GM12878 (cell line): ENCODE data around the gene VMP1. TPM values are rescaled to one million over a fixed set of nuclear protein-coding genes. Genes with fewer than 3 reads are reported as not detected.
"Not testable (repeated sequence)": the region's sequence is repeated elsewhere in the genome, so short reads cannot be mapped to it uniquely, and the experiment has no call there.

Experiments used
- ATAC-seq: fragments of 200-7000 bp; cut with Tn5 transposase; 3 replicates; pipeline ENCODE4 v1.9.1; 2020; ENCODE audit warnings: mild to moderate bottlenecking, moderate library complexity
- BruUV-seq: library from RNA; stranded (reverse); fragments of 400-500 nt; replicated peaks from 2 replicates; lab custom pipeline; 2021; lab: Mats Ljungman, UMichigan
- CTCF ChIA-PET: fragments of 300-600 bp; sonication (Branson Sonifier 250); formaldehyde crosslinking; extraction: SDS; loops from one replicate; lab custom pipeline; 2021; ENCODE audit warnings: inconsistent platforms; lab: Yijun Ruan, JAX
- POLR2A ChIA-PET: fragments of 350-600 bp; formaldehyde crosslinking; extraction: SDS; loops from one replicate; lab custom pipeline; 2021; ENCODE audit warnings: inconsistent platforms; lab: Charles Lee
- RAD21 ChIA-PET: fragments of 300-600 bp; sonication (Branson Sonifier 250); formaldehyde crosslinking; loops from one replicate; lab custom pipeline; 2023; ENCODE audit warnings: antibody characterized with exemption; ENCODE audit not compliant: unreplicated experiment; lab: Charles Lee
- SMC1A ChIA-PET: fragments of 300-600 bp; sonication (Branson Sonifier 250); formaldehyde crosslinking; loops from one replicate; lab custom pipeline; 2023; ENCODE audit not compliant: unreplicated experiment, uncharacterized antibody; lab: Charles Lee
- DNase-seq: peaks from one replicate; pipeline ENCODE4 v3.0.0-alpha.2; 2011; ENCODE audit warnings: low read depth, low spot score
- FAIRE-seq: peaks from 3 replicates; lab custom pipeline; 2011; peaks lifted over from hg19 to GRCh38; lab: Jason Lieb, UNC
- H2AFZ ChIP-seq: 2 replicates; pipeline ENCODE4 v1.6.0; 2011; ENCODE audit warnings: low read depth, low read length, control low read depth; ENCODE audit not compliant: control insufficient read depth
- H3K27ac ChIP-seq: 2 replicates; pipeline ENCODE4 v1.5.1; 2011; ENCODE audit warnings: control low read depth; ENCODE audit not compliant: control insufficient read depth, insufficient read depth
- H3K27me3 ChIP-seq, 2 experiments: replicated peaks in 1 of 2; 2 replicates each; pipeline versions ENCODE4 v1.6.0 to v1.6.1; 2011; ENCODE audit warnings: low read length in 1 of 2; ENCODE audit not compliant: control insufficient read depth in 2 of 2, insufficient read depth in 2 of 2
- H3K36me3 ChIP-seq, 2 experiments: 2 replicates each; pipeline ENCODE4 v1.5.1; 2011; ENCODE audit warnings: low read length in 1 of 2; ENCODE audit not compliant: control insufficient read depth in 2 of 2, insufficient read depth in 2 of 2
- H3K4me1 ChIP-seq: 2 replicates; pipeline ENCODE4 v1.6.1; 2011; ENCODE audit warnings: mild to moderate bottlenecking, low read length, moderate library complexity, mixed read lengths; ENCODE audit not compliant: control insufficient read depth, insufficient read depth
- H3K4me2 ChIP-seq: 2 replicates; pipeline ENCODE4 v1.6.0; 2011; ENCODE audit warnings: control low read depth; ENCODE audit not compliant: control insufficient read depth, insufficient read depth
- H3K4me3 ChIP-seq: fragments of 200-600 bp; sonication (generic); 2 replicates; pipeline ENCODE4 v1.5.1; 2016
- H3K79me2 ChIP-seq: 2 replicates; pipeline ENCODE4 v1.6.0; 2011; ENCODE audit warnings: low read length; ENCODE audit not compliant: control insufficient read depth, insufficient read depth
- H3K9ac ChIP-seq: 2 replicates; pipeline ENCODE4 v1.8.0; 2011; ENCODE audit warnings: low read length, control low read depth, mixed read lengths; ENCODE audit not compliant: control insufficient read depth, insufficient read depth
- H3K9me3 ChIP-seq: replicated peaks from 3 replicates; pipeline ENCODE4 v1.5.1; 2011; ENCODE audit warnings: mild to moderate bottlenecking, low read length; ENCODE audit not compliant: control insufficient read depth, insufficient read depth
- H4K20me1 ChIP-seq: 2 replicates; pipeline ENCODE4 v1.6.0; 2011; ENCODE audit not compliant: control insufficient read depth, insufficient read depth
- CHD4 ChIP-seq: fragments of 200-600 bp; sonication (generic); IDR thresholded peaks from 2 replicates; pipeline ENCODE4 v1.6.1; 2016; ENCODE audit warnings: mild to moderate bottlenecking
- POLR2AphosphoS5 ChIP-seq: IDR thresholded peaks from 2 replicates; pipeline ENCODE4 v1.6.1; 2011; ENCODE audit warnings: mild to moderate bottlenecking, low read length, inconsistent platforms
- SIX5 ChIP-seq: IDR thresholded peaks from 2 replicates; pipeline ENCODE4 v1.6.1; 2011; ENCODE audit warnings: mild to moderate bottlenecking, low read depth, low read length, moderate library complexity; ENCODE audit not compliant: severe bottlenecking
- WGBS: methylation state at CpG from one replicate; pipeline ENCODE4 v1.1.6; 2016; ENCODE audit warnings: low lambda C conversion rate; ENCODE audit not compliant: insufficient replicate concordance, insufficient coverage; ENCODE audit errors: missing lambda C conversion rate; 5-methylcytosine and 5-hydroxymethylcytosine counted together
- in situ Hi-C: fragments of 300-500 bp; cut with MboI; formaldehyde crosslinking; loops from 9 replicates; pipeline ENCODE4 v1.14.3; 2018; ENCODE audit warnings: mixed read lengths
- intact Hi-C: fragments of 100-400 bp; cut with micrococcal nuclease; formaldehyde crosslinking; loops from one replicate; pipeline ENCODE4 v1.14.2; 2022; ENCODE audit not compliant: unreplicated experiment
- polyA plus RNA-seq, 11 experiments: library from polyadenylated mRNA; depleted of rRNA in 4 of 11; unstranded in 6 of 11; stranded (reverse) in 5 of 11; fragments of >200 nt; fragmentation: Nextera tagmentation in 4 of 11; fragmentation: Illumina TruSeq in 1 of 11; extraction: Ambion mirVana in 4 of 11; extraction: Trizol in 1 of 11; gene quantifications; 1 replicate in 1 of 11; 2 replicates in 10 of 11; pipeline versions ENCODE4 v1.2.1 to v1.2.3, GENCODE V29; 2011 to 2016; ENCODE audit warnings: inconsistent platforms in 2 of 11, missing spikeins in 2 of 11, low read depth in 1 of 11
- total RNA-seq, 4 experiments: library from RNA; depleted of rRNA in 3 of 4; stranded (reverse); fragments of >200 nt in 3 of 4; fragmentation: Illumina TruSeq in 1 of 4; extraction: Trizol in 1 of 4; gene quantifications; 2 replicates each; pipeline versions ENCODE4 v1.2.1 to v1.2.3, GENCODE V29; 2013 to 2021

Gene VMP1
- total and polyA plus RNA-seq, 10 of the 15 experiments (the other 5 are each of a cell fraction or from before 2014, with no cell fraction given): 88.4 to 199 (median 132) TPM

DNA sequence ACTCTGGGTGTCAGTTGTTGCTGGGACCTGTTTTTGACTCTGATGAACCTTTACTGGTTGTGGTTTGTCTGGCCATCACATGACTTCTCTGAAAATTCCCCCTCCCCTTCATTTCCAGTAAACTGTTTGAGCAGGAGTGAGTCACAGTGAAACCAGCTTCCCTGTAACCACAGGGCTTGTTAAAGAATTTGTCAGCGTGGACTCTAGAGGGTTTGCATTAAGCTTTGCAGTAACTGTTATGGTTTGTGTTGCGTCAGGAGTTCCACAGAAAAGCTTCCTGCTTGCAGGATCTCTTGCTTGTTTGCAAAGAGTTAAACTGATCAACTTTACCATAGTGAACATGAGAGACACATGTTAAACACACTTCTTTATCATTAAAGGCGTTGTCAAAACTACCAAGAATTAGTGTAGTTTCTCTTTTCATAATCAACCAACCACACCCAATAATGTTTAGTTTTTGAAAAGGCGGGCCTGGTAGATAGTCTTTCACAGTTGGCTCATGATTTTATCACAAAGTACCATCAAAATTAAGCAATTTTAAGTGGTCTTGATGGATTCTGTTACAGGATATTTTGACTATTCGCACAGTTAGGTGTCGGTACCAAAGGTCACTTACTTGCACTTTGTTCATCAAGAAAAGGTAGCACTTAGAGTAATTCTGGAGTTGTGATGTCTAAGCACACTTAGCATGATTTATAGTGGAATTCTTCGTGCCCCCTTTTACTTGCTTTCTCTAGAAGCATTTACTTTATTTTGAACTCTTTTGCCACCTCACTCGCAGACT, 79.3 kb downstream of the VMP1 start (continued):
- TF ChIP-seq POLR2AphosphoS5: peak; percentile 56; the same call in 1 of the 2 replicates
- no peak for TF ChIP-seq SIX5
- no peak for TF ChIP-seq CHD4

- in situ Hi-C loops: loop anchor here (5.0 kb wide), 1 partner anchor 37 kb away; no protein-coding TSS in a partner anchor
- POLR2A ChIA-PET: interaction anchor here (0.5 to 8.8 kb wide), 6 partner anchors 9 to 59 kb away, joined by 3 to 213 read pairs (median 5); no protein-coding TSS in a partner anchor
- FAIRE-seq: not testable (repeated sequence)
These were observed 82.4 kb downstream of the VMP1 start for GRCh38 chr17:59789849-59790248.

DNA sequence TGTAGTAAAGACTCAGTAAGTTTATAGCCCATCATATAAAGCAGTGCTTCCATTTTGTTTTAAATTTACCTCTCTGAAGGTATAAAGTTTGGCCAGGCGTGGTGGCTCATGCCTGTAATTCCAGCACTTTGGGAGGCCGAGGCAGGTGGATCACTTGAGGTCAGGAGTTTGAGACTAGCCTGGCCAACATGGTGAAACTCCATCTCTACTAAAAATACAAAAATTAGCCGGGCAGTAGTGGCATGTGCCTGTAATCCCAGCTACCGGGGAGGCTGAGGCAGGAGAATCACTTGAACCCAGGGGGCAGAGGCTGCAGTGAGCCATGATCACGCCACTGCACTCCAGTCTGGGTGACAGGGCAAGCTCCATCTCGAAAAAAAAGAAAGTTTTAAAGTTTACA, 83.0 kb downstream of the VMP1 start:
- ChIA-PET SMC1A (interaction anchor here (0.7 to 1.2 kb wide), 4 partner anchors 12 to 69 kb away, joined by 3 to 5 read pairs (median 4); no protein-coding TSS in a partner anchor), CTCF (interaction anchor here (0.7 to 1.1 kb wide), 2 partner anchors 10 to 29 kb away, joined by 3 read pairs; no protein-coding TSS in a partner anchor), POLR2A (interaction anchor here (0.6 to 8.8 kb wide), 6 partner anchors 9 to 50 kb away, joined by 4 to 213 read pairs (median 9); no protein-coding TSS in a partner anchor), RAD21 (interaction anchor here (0.6 to 1.1 kb wide), 2 partner anchors 37 to 39 kb away, joined by 3 to 5 read pairs; no protein-coding TSS in a partner anchor)
- H3K27me3 ChIP-seq, H3K9me3 ChIP-seq, FAIRE-seq, H3K27ac ChIP-seq, H2AFZ ChIP-seq, H3K9ac ChIP-seq, intact Hi-C loops, H3K36me3 ChIP-seq, DNase-seq, H3K79me2 ChIP-seq, ATAC-seq, in situ Hi-C loops, H3K4me3 ChIP-seq, H3K4me2 ChIP-seq, H4K20me1 ChIP-seq, BruUV-seq: not testable (repeated sequence)
- peaks cover 17% of the 10 kb centered on the region for H3K4me1 ChIP-seq
- 98% methylated on average over 6 of the region's 6 CpGs for WGBS

More at GRCh38 chr17:59789849-59790248, 82.4 kb downstream of the VMP1 start:
- H3K9me3 ChIP-seq, H4K20me1 ChIP-seq, ATAC-seq, H3K79me2 ChIP-seq, H3K9ac ChIP-seq, H3K36me3 ChIP-seq, H3K27me3 ChIP-seq, DNase-seq, H3K4me2 ChIP-seq, intact Hi-C loops, BruUV-seq, H3K4me3 ChIP-seq, H2AFZ ChIP-seq: not testable (repeated sequence)
- RAD21 ChIA-PET: interaction anchor here (0.7 kb wide), 1 partner anchor 38 kb away, joined by 3 read pairs; no protein-coding TSS in a partner anchor
- H3K27ac ChIP-seq: peak overlapping the region; percentile 42; the same call in 1 of the 2 replicates
- CTCF ChIA-PET: interaction anchor here (0.6 kb wide), 1 partner anchor 102 kb away, joined by 3 read pairs; no protein-coding TSS in a partner anchor
- H3K4me1 ChIP-seq: peaks cover 21% of the 10 kb centered on the region
- 100% methylated on average over 6 of the region's 8 CpGs for WGBS
- SMC1A ChIA-PET: interaction anchor here (0.7 to 9.0 kb wide), 2 partner anchors 30 to 39 kb away, joined by 3 to 250 read pairs; no protein-coding TSS in a partner anchor
